ENCODE data around the gene CDC42.

GRCh38 chr1:22105611-22106207 lies 53.2 kb downstream of the CDC42 start:
- TF ChIP-seq EP300 (conservative IDR thresholded peaks at IDR 0.05; ENCODE audit: poor library complexity, severe bottlenecking) = no peak
- TF ChIP-seq CTCF (IDR thresholded peaks at IDR 0.05; ENCODE audit: poor library complexity, severe bottlenecking) = peak; percentile 89
- peak; percentile 89 for TF ChIP-seq RAD21 (conservative IDR thresholded peaks at IDR 0.05)
- TF ChIP-seq REST (IDR thresholded peaks at IDR 0.05; ENCODE audit: borderline replicate concordance) = no peak

All from neural cell (in vitro differentiated cells).